Activated naive CD4-positive, alpha-beta T cell treated with anti-CD3 and anti-CD28 coated beads, Interleukin-2, amount 10 ng/mL, durations not matched to agents 7 days and 5 days (primary cell): Measurements from ENCODE around the gene SHISA9.

Experiments used
- CTCF ChIA-PET: fragments of 350-600 bp; sonication (Branson Sonifier 250); formaldehyde crosslinking; loops from one replicate; lab custom pipeline; 2021; ENCODE audit warnings: antibody characterized with exemption; lab: Charles Lee
- DNase-seq: peaks from one replicate; pipeline ENCODE4 v3.0.0-alpha.2; 2020
- H3K27ac Mint-ChIP-seq: one replicate; pipeline ENCODE4 v1.8.0; 2021; ENCODE audit warnings: mild to moderate bottlenecking, moderate library complexity, mixed read lengths
- H3K27me3 Mint-ChIP-seq: one replicate; pipeline ENCODE4 v1.8.0; 2021; ENCODE audit warnings: mild to moderate bottlenecking, mixed read lengths
- H3K36me3 Mint-ChIP-seq: one replicate; pipeline ENCODE4 v1.8.0; 2021; ENCODE audit warnings: mixed read lengths
- H3K4me1 Mint-ChIP-seq: one replicate; pipeline ENCODE4 v1.8.0; 2021; ENCODE audit warnings: mixed read lengths
- H3K4me3 Mint-ChIP-seq: one replicate; pipeline ENCODE4 v1.8.0; 2021; ENCODE audit warnings: mild to moderate bottlenecking, moderate library complexity, mixed read lengths
- H3K9me3 Mint-ChIP-seq: one replicate; pipeline ENCODE4 v1.8.0; 2021; ENCODE audit warnings: mixed read lengths

Gene SHISA9

DNA sequence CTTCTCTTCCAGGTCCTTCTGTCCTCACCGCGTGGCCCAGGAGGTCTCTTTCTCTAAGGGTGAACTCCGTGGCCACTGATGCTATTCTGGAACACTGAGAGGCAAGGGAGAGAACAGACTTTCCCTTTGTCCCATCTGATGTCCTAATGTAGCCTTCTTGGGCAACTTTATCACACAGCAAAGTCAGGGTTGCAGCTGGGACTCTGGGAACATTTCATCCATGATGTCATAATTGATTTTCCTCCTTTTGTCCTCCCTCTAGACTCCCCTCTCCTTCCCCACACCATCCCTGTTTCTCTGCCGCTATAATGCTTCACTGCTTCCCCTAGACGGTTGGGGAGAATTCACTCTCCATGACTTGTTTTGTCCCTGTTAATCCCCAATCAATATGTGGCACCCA, 201.0 kb downstream of the SHISA9 start:
- Mint-ChIP-seq H3K36me3 (no peaks in the 10 kb centered on the region), H3K27me3 (no peaks in the 10 kb centered on the region), H3K27ac (no peak overlapping the region), H3K4me1 (no peaks in the 10 kb centered on the region), H3K4me3 (no peak overlapping the region), H3K9me3 (peaks cover 4% of the 10 kb centered on the region)
- DNase-seq = no peak
- CTCF ChIA-PET = no interaction called here

GRCh38 chr16:13103831-13104530, 202.6 kb downstream of the SHISA9 start:
- Mint-ChIP-seq H3K27ac (no peak overlapping the region), H3K36me3 (no peaks in the 10 kb centered on the region), H3K9me3 (peaks cover 4% of the 10 kb centered on the region), H3K4me3 (no peak overlapping the region), H3K4me1 (no peaks in the 10 kb centered on the region), H3K27me3 (no peaks in the 10 kb centered on the region)
- CTCF ChIA-PET = no interaction called here
- DNase-seq = no peak

GRCh38 chr16:13104772-13105171, 203.4 kb downstream of the SHISA9 start:
- no peak overlapping the region for H3K27ac Mint-ChIP-seq
- no peak overlapping the region for H3K4me3 Mint-ChIP-seq

GRCh38 chr16:13105427-13105826, 204.0 kb downstream of the SHISA9 start:
- Mint-ChIP-seq H3K27ac (no peak overlapping the region), H3K4me3 (no peak overlapping the region), H3K27me3 (no peaks in the 10 kb centered on the region), H3K36me3 (no peaks in the 10 kb centered on the region), H3K4me1 (no peaks in the 10 kb centered on the region), H3K9me3 (peaks cover 4% of the 10 kb centered on the region)
- CTCF ChIA-PET = no interaction called here
- no peak for DNase-seq

More at GRCh38 chr16:13104772-13105171, 203.4 kb downstream of the SHISA9 start:
- no peaks in the 10 kb centered on the region for H3K27me3 Mint-ChIP-seq
- DNase-seq = no peak
- peaks cover 4% of the 10 kb centered on the region for H3K9me3 Mint-ChIP-seq
- H3K36me3 Mint-ChIP-seq = no peaks in the 10 kb centered on the region
- CTCF ChIA-PET = no interaction called here
- no peaks in the 10 kb centered on the region for H3K4me1 Mint-ChIP-seq

DNA sequence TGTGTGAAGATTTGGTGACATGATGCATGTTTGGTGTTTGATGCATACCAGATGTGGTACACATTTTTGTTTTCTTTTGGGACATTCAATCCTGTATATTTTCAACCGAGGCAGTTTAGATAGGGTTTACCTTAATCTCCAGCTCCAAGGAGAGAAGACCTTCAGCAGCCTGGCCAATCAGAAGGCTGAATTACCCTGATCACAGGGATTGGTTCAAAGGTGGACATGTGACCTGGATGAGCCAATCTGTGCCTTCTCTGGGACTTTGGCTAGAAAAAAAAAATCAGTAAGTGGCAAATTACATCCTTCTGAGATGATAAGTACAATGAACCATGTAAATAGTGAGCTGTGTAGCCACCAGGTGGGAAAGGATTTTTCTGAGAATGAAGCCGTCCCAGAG, 205.1 kb downstream of the SHISA9 start:
- Mint-ChIP-seq H3K4me1 (no peaks in the 10 kb centered on the region), H3K36me3 (no peaks in the 10 kb centered on the region), H3K27me3 (no peaks in the 10 kb centered on the region), H3K4me3 (no peak overlapping the region), H3K9me3 (peaks cover 4% of the 10 kb centered on the region), H3K27ac (no peak overlapping the region)
- DNase-seq = no peak
- CTCF ChIA-PET = no interaction called here

DNA sequence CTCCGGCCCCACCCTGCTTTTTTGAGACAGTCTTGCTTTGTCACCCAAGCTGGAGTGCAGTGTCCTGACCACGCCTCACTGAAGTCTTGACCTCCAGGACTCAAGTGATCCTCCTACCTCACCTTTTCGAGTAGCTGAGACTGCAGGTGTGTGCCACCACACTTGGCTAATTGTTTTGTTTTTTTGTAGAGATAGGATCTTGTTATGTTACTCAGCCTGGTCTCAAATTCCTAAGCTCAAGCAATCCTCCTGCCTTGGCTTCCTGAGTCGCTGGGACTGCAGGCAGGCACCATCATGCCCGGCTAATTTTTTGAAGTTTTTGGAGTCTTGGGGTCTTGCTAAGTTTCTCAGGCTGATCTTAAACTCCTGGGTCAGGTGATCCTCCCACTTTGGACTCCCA, 206.7 kb downstream of the SHISA9 start:
- Mint-ChIP-seq H3K9me3 (peaks cover 4% of the 10 kb centered on the region), H3K4me3 (no peak overlapping the region), H3K27me3 (no peaks in the 10 kb centered on the region), H3K4me1 (no peaks in the 10 kb centered on the region), H3K27ac (no peak overlapping the region), H3K36me3 (no peaks in the 10 kb centered on the region)
- CTCF ChIA-PET = no interaction called here
- DNase-seq = no peak

GRCh38 chr16:13109171-13109570, 207.8 kb downstream of the SHISA9 start:
- H3K4me3 Mint-ChIP-seq = no peak overlapping the region
- H3K4me1 Mint-ChIP-seq = no peaks in the 10 kb centered on the region
- no peaks in the 10 kb centered on the region for H3K27me3 Mint-ChIP-seq
- DNase-seq = no peak
- H3K9me3 Mint-ChIP-seq = peaks cover 4% of the 10 kb centered on the region
- no peaks in the 10 kb centered on the region for H3K36me3 Mint-ChIP-seq
- CTCF ChIA-PET = no interaction called here
- no peak overlapping the region for H3K27ac Mint-ChIP-seq

- CTCF ChIA-PET = no interaction called here
- Mint-ChIP-seq H3K4me3 (no peak overlapping the region), H3K4me1 (no peaks in the 10 kb centered on the region), H3K36me3 (no peaks in the 10 kb centered on the region), H3K27ac (no peak overlapping the region), H3K9me3 (peaks cover 4% of the 10 kb centered on the region), H3K27me3 (no peaks in the 10 kb centered on the region)
- no peak for DNase-seq
Measured at GRCh38 chr16:13110124-13110796, 208.9 kb downstream of the SHISA9 start.

- Mint-ChIP-seq H3K36me3 (no peaks in the 10 kb centered on the region), H3K27me3 (no peaks in the 10 kb centered on the region), H3K9me3 (peaks cover 4% of the 10 kb centered on the region), H3K4me1 (no peaks in the 10 kb centered on the region), H3K27ac (no peak overlapping the region), H3K4me3 (no peak overlapping the region)
- CTCF ChIA-PET = no interaction called here
- DNase-seq = no peak
Measured at GRCh38 chr16:13111747-13112146, 210.3 kb downstream of the SHISA9 start.

DNA sequence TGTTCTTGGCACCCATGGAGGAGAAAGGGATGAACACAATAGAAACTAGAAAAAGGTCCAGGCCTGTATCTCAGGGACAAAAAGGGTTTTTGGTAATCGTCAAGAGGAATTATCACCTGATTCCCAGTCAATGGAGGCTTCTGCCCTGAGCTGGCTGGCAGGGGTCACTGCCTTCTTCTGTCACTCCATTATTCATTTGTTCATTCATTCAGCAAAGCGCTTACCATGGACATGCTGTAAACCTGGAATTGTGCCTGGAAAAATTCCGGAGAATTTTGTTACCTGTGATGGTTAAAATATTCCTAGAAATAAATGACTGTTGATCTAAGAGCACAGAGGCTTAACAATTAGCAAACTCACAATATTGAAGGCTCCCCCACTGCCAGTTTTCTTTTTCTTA, 212.3 kb downstream of the SHISA9 start:
- Mint-ChIP-seq H3K27me3 (no peaks in the 10 kb centered on the region), H3K4me1 (no peaks in the 10 kb centered on the region), H3K27ac (no peak overlapping the region), H3K4me3 (no peak overlapping the region), H3K9me3 (peaks cover 3% of the 10 kb centered on the region), H3K36me3 (no peaks in the 10 kb centered on the region)
- CTCF ChIA-PET = no interaction called here
- no peak for DNase-seq

DNA sequence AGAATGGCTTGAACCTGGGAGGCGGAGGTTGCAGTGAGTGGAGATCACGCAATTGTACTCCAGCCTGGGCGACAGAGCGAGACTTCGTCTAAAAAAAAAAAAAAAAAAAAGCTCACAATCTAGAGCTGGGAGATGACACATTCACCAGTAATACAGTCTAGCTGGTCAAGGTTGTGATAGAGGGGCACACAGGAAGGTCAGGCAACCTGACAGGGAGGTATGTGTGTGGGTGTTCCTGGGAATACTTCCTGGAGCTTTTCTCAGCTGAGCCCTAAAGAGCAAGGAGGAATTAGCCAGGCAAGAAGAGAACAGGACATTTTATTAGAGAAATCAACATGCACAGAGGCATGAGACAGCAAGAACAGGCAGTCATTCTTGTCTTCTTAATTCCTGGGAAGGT, 216.7 kb downstream of the SHISA9 start:
- no peak overlapping the region for H3K27ac Mint-ChIP-seq
- CTCF ChIA-PET = no interaction called here
- DNase-seq = no peak
- no peaks in the 10 kb centered on the region for H3K27me3 Mint-ChIP-seq
- no peaks in the 10 kb centered on the region for H3K4me1 Mint-ChIP-seq
- H3K9me3 Mint-ChIP-seq = peaks cover 3% of the 10 kb centered on the region
- H3K36me3 Mint-ChIP-seq = no peaks in the 10 kb centered on the region
- no peak overlapping the region for H3K4me3 Mint-ChIP-seq

DNA sequence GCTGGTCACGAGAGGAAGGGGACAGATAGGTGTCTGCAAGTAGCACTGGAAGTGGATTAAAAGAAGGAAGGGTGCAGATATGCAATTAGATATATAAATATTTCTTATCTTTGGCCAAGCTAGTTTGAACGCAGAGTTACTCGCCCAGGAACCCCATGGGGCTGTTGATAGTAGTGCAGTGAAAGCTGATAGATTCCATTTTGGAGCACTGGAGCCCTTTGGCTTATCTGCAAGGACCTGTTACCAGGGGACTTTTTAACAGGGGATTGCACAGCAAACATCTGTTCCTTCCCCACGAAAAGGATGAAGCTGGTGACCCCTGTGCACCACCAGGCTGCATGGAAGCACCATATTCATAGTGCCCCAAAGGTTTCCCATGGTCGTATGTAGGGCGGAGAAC, 218.7 kb downstream of the SHISA9 start:
- Mint-ChIP-seq H3K27ac (no peak overlapping the region), H3K4me1 (no peaks in the 10 kb centered on the region), H3K36me3 (no peaks in the 10 kb centered on the region), H3K9me3 (no peaks in the 10 kb centered on the region), H3K4me3 (no peak overlapping the region), H3K27me3 (no peaks in the 10 kb centered on the region)
- DNase-seq = no peak
- CTCF ChIA-PET = interaction anchor here (0.5 kb wide), 1 partner anchor 665 kb away, joined by 5 read pairs; no protein-coding TSS in a partner anchor

DNA sequence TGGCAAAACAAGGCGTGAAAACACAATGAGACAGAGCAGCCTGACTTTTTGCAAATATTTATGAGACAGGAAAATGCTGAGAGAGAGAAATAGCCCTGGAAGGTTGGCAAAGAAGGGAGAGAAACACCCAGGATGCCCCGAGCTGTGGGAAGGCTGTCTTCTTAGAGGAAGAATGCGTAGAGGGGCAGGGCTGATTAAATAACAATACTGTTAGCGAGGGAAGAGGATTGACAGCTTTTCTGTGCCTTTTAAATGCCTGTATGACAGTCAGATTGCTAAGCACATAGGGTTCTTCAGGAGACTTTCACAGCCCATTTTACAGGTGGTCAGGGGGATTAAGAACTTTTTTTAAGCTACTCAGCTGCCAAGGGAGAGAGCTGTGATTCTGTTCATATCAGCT, 219.2 kb downstream of the SHISA9 start:
- Mint-ChIP-seq H3K27me3 (no peaks in the 10 kb centered on the region), H3K4me1 (no peaks in the 10 kb centered on the region), H3K36me3 (no peaks in the 10 kb centered on the region), H3K4me3 (no peak overlapping the region), H3K27ac (no peak overlapping the region), H3K9me3 (no peaks in the 10 kb centered on the region)
- no peak for DNase-seq
- CTCF ChIA-PET = no interaction called here

DNA sequence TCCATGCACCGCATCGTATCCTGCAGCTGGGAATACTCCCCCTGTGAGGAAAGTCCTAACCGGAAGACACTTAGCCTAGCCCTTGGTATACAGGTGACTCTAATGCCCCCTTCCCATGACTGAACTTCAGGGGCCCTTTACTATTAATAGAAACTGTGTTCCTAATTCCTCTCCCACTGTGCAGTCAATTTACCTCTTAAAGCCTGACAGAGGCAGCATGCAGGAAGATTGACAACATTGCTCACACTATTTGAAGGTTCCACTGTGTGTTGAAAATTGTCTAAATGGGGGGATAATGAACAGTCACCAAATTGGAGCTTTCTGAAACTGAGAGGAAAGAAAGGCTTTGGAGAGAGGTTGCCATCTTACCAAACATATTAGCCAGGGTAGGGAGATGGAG, 222.6 kb downstream of the SHISA9 start:
- Mint-ChIP-seq H3K36me3 (no peaks in the 10 kb centered on the region), H3K4me3 (no peak overlapping the region), H3K27me3 (no peaks in the 10 kb centered on the region), H3K9me3 (no peaks in the 10 kb centered on the region), H3K4me1 (no peaks in the 10 kb centered on the region), H3K27ac (no peak overlapping the region)
- DNase-seq = no peak
- CTCF ChIA-PET = no interaction called here

GRCh38 chr16:13127144-13127543, 225.7 kb downstream of the SHISA9 start:
- H3K36me3 Mint-ChIP-seq = no peaks in the 10 kb centered on the region
- H3K4me1 Mint-ChIP-seq = no peaks in the 10 kb centered on the region
- no peak overlapping the region for H3K27ac Mint-ChIP-seq
- no peak for DNase-seq
- CTCF ChIA-PET = no interaction called here
- no peaks in the 10 kb centered on the region for H3K27me3 Mint-ChIP-seq
- no peaks in the 10 kb centered on the region for H3K9me3 Mint-ChIP-seq
- H3K4me3 Mint-ChIP-seq = no peak overlapping the region
